GM12801 (cell line): ENCODE results near the gene ACOD1.

Experiments
- CTCF ChIP-seq: IDR thresholded peaks from one replicate; pipeline ENCODE4 v1.5.1; 2011; ENCODE audit warnings: control low read depth; ENCODE audit not compliant: insufficient read length; ENCODE audit errors: extremely low read depth

ACOD1 gene

GRCh38 chr13:76993473-76993872 is 45.2 kb downstream of the ACOD1 start:
- TF ChIP-seq CTCF, result no peak

GRCh38 chr13:76994281-76994680 is 46.0 kb downstream of the ACOD1 start:
- TF ChIP-seq CTCF, result no peak

GRCh38 chr13:77000475-77000874 is 52.2 kb downstream of the ACOD1 start:
- no peak for TF ChIP-seq CTCF

GRCh38 chr13:77001540-77001939 is 53.2 kb downstream of the ACOD1 start:
- no peak for TF ChIP-seq CTCF

- TF ChIP-seq CTCF, result no peak
Measured at GRCh38 chr13:77001963-77002587, 53.8 kb downstream of the ACOD1 start.

- no peak for TF ChIP-seq CTCF
Measured at GRCh38 chr13:77002590-77003190, 54.4 kb downstream of the ACOD1 start.
